Thyroid gland (tissue), 4 donors: ENCODE measurements around the gene HOXB2. TPM values are rescaled to one million over a fixed set of nuclear protein-coding genes. Genes with fewer than 3 reads are reported as not detected.

Source experiments
- DNase-seq, 2 donors: peaks; one replicate each; pipeline ENCODE4 v3.0.0-alpha.2; 2019
- H3K27ac ChIP-seq, 3 donors: fragments of 200-600 bp; sonication (generic); 1 replicate in 2 of 3; 2 replicates in 1 of 3; pipeline ENCODE4 v1.5.1; 2016 to 2019; ENCODE audit warnings: mild to moderate bottlenecking in 1 of 3, moderate library complexity in 1 of 3
- H3K27me3 ChIP-seq: fragments of 200-600 bp; sonication (generic); one replicate; pipeline ENCODE4 v1.5.1; 2019
- H3K36me3 ChIP-seq, 2 donors: fragments of 200-600 bp; sonication (generic); one replicate each; pipeline ENCODE4 v1.5.1; 2016 to 2019
- H3K4me1 ChIP-seq, 2 donors: fragments of 200-600 bp; sonication (generic); one replicate each; pipeline ENCODE4 v1.5.1; 2017 to 2019
- H3K4me3 ChIP-seq, 3 donors: fragments of 200-600 bp; sonication (generic); replicated peaks in 1 of 3; 1 replicate in 2 of 3; 2 replicates in 1 of 3; pipeline ENCODE4 v1.5.1; 2016; ENCODE audit warnings: mild to moderate bottlenecking in 1 of 3
- H3K9me3 ChIP-seq: fragments of 200-600 bp; sonication (generic); one replicate; pipeline ENCODE4 v1.5.1; 2017
- POLR2A ChIP-seq, 2 donors: fragments of 450-650 bp; IDR thresholded peaks; one replicate each; pipeline ENCODE4 v1.6.1; 2017; ENCODE audit warnings: antibody characterized with exemption in 2 of 2, mild to moderate bottlenecking in 2 of 2, moderate library complexity in 1 of 2
- WGBS, 2 donors: methylation state at CpG; one replicate each; pipeline ENCODE4 v1.1.5; 2017; 5-methylcytosine and 5-hydroxymethylcytosine counted together
- intact Hi-C: fragments of 100-400 bp; cut with DNase I; formaldehyde crosslinking; loops from one replicate; pipeline ENCODE4 v1.15.1; 2023
- total RNA-seq, 4 donors: library from RNA; depleted of rRNA; stranded (reverse); fragments of >200 nt; gene quantifications; one replicate each; pipeline ENCODE4 v1.2.3, GENCODE V29; 2016
- TF ChIP-seq, protein P1 (sequence below), 6 experiments: fragments of 200-600 bp in 3 of 6; fragments of 450-650 bp in 3 of 6; sonication (generic) in 3 of 6; IDR thresholded peaks; one replicate each; pipeline ENCODE4 v1.5.1; 2016 to 2019; ENCODE audit warnings: antibody characterized with exemption in 6 of 6, mild to moderate bottlenecking in 2 of 6, inconsistent platforms in 1 of 6, moderate library complexity in 1 of 6

HOXB2 gene
- total RNA-seq, 4 donors from 2014 or later = 2.6 to 9.4 (median 5.2) TPM

DNA sequence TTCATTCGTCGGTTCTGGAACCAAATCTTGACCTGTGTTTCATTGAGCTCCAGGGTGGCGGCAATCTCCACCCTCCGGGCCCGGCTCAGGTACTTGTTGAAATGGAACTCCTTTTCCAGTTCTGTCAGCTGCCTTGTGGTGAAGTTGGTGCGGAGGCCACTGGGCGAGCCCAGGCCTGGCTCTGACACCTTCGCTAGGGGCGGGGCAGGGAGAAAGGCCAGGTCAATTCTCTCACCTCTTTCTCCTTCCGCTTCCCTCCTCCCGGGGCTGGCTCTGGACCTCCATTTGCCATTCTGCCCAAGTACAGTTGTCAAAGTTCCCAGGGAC is 15.3 kb downstream of the HOXB2 start:
- 77 to 85% methylated on average over 11 of the region's 11 CpGs for WGBS, 2 donors

DNA sequence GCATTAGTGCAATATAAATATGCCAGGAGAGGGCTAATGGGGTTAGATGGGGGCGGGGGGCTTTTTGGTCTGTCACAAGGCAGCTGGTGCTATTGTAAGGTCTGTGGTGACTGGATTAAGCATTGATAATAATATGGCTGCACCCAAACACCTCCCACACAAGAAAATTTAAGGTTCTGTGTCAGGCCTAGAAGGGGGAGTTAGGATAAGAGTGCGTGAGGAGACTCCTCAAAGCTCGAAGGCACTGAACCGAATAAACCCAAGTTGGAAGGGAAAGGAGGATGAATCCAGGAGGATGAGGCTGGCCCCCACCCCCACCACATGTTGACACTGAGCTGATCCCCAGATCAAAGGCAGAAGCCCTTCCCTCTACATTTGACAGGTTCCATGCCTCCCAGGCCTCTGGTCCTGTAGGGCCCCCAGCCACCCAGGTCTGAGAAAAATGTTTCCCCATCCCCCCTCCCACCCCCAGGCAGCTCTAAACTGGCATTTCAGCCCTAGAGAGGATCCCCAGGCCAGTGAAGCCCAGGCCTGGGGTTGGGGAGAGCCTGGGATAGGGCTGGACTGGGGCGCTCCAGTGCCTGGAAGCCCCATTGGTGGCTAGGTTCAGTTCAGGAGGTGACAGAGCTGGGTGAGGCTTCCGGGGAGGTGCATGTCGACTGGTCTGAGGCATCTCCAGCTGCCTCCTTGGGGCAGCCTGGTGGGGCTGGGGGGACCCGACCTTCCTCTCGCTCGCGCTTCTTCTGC is 15.8 kb downstream of the HOXB2 start:
- TF ChIP-seq POLR2A (IDR thresholded peaks at IDR 0.05) = no peak
- TF ChIP-seq, protein P1, sequence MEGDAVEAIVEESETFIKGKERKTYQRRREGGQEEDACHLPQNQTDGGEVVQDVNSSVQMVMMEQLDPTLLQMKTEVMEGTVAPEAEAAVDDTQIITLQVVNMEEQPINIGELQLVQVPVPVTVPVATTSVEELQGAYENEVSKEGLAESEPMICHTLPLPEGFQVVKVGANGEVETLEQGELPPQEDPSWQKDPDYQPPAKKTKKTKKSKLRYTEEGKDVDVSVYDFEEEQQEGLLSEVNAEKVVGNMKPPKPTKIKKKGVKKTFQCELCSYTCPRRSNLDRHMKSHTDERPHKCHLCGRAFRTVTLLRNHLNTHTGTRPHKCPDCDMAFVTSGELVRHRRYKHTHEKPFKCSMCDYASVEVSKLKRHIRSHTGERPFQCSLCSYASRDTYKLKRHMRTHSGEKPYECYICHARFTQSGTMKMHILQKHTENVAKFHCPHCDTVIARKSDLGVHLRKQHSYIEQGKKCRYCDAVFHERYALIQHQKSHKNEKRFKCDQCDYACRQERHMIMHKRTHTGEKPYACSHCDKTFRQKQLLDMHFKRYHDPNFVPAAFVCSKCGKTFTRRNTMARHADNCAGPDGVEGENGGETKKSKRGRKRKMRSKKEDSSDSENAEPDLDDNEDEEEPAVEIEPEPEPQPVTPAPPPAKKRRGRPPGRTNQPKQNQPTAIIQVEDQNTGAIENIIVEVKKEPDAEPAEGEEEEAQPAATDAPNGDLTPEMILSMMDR (IDR thresholded peaks at IDR 0.05) = no peak
- Histone ChIP-seq H3K27ac (no peak overlapping the region), H3K27me3 (peaks cover 17% of the 10 kb centered on the region), H3K9me3 (no peaks in the 10 kb centered on the region), H3K4me1 (no peaks in the 10 kb centered on the region), H3K4me3 (no peak overlapping the region), H3K36me3 (no peaks in the 10 kb centered on the region)
- 86 to 87% methylated on average over 11 of the region's 11 CpGs for WGBS, 2 donors
- intact Hi-C loops = no loop called here
- DNase-seq = no peak

More for the DNA sequence above, 15.3 kb downstream of the HOXB2 start:
- intact Hi-C loops = no loop called here
- Histone ChIP-seq H3K27ac (no peak overlapping the region), H3K9me3 (no peaks in the 10 kb centered on the region), H3K4me1 (no peaks in the 10 kb centered on the region), H3K36me3 (no peaks in the 10 kb centered on the region), H3K4me3 (no peak overlapping the region), H3K27me3 (peaks cover 17% of the 10 kb centered on the region)
- TF ChIP-seq POLR2A (IDR thresholded peaks at IDR 0.05) = no peak
- no peak for DNase-seq

DNA sequence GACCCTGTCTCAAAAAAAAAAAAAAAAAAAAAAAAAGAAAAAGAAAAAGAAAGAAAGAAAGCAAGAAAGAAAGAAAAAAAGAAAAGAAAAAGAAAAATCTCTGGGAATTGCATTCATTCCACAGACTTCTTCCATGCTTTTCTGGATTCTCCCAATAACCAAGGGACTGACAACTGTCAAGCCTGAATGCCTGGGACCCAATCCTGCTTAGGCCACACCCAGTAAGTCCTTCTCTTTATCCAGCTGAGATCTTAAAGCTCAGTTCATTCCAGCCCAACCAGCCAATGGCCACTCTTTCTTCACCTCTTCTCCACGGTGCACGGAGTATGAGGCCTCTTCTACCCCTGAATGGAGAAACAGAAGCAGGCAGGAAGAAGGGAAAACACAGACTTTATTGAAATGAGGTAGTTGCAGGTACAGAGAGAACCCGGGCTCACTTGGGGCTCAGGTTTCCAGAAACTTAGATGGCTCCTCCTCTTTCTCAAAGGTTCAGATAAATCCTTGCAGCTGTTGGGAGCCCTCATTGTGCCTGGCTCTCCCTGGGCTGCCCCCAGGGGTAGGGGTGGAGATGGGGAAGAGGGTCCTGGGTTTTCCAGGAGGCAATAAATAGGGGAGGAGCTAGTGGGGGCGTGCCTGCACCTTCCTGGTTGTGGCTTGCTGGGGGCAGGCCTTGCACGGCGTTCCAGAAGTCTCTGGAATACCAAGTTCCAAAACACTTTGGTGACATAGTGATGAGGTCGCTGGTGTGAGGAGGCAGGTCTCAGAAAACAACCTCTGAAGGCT is 16.6 kb downstream of the HOXB2 start:
- TF ChIP-seq, protein P1 (IDR thresholded peaks at IDR 0.05) = no peak
- TF ChIP-seq POLR2A (IDR thresholded peaks at IDR 0.05) = no peak
- no peaks in the 10 kb centered on the region for H3K36me3 ChIP-seq
- 41 to 53% methylated on average over 7 of the region's 7 CpGs for WGBS, 2 donors
- no peaks in the 10 kb centered on the region for H3K4me1 ChIP-seq
- no peak for DNase-seq
- intact Hi-C loops = no loop called here
- no peak overlapping the region for H3K27ac ChIP-seq
- H3K9me3 ChIP-seq = no peaks in the 10 kb centered on the region
- no peak overlapping the region for H3K4me3 ChIP-seq
- peaks cover 17% of the 10 kb centered on the region for H3K27me3 ChIP-seq

DNA sequence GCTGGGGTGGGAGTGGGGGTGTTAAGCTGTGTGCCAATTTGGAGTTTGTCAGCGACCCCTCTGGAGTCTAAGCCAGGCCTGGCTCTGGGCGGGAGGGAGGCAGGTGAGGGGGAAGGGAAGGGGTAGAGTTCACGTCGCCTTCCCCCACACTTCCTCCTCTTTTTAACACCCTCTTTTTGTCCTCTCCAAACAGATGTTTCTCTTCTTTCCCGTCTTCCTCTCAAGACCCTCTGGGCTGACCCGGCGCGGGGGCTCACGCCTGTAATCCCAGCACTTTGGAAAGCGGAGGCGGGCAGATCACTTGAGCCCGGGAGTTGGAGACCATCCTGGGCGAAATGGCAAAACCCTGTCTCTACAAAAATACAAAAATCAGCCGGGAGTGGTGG is 17.4 kb downstream of the HOXB2 start:
- H3K9me3 ChIP-seq = no peaks in the 10 kb centered on the region
- H3K36me3 ChIP-seq = no peaks in the 10 kb centered on the region
- no peaks in the 10 kb centered on the region for H3K4me1 ChIP-seq
- 44 to 49% methylated on average over 14 of the region's 14 CpGs for WGBS, 2 donors
- TF ChIP-seq POLR2A (IDR thresholded peaks at IDR 0.05) = no peak
- TF ChIP-seq, protein P1 (IDR thresholded peaks at IDR 0.05) = no peak
- H3K27ac ChIP-seq = no peak overlapping the region
- DNase-seq = no peak
- intact Hi-C loops = no loop called here
- H3K4me3 ChIP-seq = no peak overlapping the region
- peaks cover 17% of the 10 kb centered on the region for H3K27me3 ChIP-seq

DNA sequence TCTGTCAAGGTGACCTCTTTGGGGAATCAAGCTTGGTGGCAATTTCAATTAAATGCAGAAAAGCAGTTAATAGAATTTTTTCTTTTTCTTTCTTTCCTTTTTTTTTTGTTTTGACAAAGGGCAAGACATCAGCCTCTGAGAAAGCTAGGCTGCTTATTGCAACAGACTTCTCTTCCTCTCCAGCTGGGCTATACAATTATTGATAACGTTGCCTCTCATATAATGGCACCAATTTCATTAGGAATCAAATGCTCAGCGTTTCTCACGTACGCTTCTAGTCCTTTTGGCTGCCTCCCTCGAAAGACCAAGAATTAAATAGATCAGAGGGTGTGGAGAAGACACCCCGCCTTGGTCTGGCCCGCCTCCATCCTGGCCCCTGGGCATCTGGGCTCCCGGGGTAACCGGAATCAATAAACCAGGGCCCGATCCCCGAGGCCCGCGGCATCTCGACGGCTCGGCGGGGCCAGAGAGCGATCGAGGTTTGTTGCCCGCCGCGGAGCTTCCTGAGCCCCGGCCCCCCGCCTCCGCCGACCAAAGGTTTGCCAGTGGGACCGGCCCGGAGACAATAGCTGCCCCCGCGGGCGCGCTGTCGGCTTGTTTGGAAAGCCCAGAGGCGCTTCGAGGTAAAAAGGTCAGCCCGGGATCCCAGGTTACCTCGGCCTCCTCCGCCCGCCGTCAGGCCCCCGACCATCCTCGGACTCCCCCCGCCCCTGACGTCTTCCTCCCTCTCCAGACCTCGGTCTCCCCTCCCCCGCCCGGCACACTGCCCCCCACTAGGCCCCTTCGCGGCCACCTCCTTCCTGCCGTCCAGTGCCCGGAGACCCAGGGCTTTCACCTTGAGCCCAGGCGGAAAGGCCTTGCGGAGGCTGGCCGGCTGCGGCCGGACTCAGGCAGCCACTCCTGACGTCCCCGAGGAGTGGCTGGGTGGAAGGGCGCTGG is 18.0 kb downstream of the HOXB2 start:
- DNase-seq = no peak
- 32 to 42% methylated on average over 18 to 21 of the region's 59 CpGs for WGBS, 2 donors
- Histone ChIP-seq H3K9me3 (no peaks in the 10 kb centered on the region), H3K4me3 (no peak overlapping the region), H3K36me3 (no peaks in the 10 kb centered on the region), H3K4me1 (no peaks in the 10 kb centered on the region), H3K27me3 (peaks cover 17% of the 10 kb centered on the region), H3K27ac (no peak overlapping the region)
- intact Hi-C loops = no loop called here
- TF ChIP-seq, protein P1 (IDR thresholded peaks at IDR 0.05) = no peak
- TF ChIP-seq POLR2A (IDR thresholded peaks at IDR 0.05) = no peak
